Forelimb muscle (tissue), 1 donor: ENCODE results near the gene BEND6. TPM values are rescaled to one million over a fixed set of nuclear protein-coding genes. Genes with fewer than 3 reads are reported as not detected.
"Not testable (repeated sequence)": the region's sequence is repeated elsewhere in the genome, so short reads cannot be mapped to it uniquely, and the experiment has no call there.

ENCODE experiments used
- DNase-seq: peaks from one replicate; pipeline ENCODE4 v3.0.0-alpha.2; 2013; ENCODE audit warnings: low read depth
- polyA plus RNA-seq: library from polyadenylated mRNA; unstranded; fragments of 120-200 nt; gene quantifications from one replicate; pipeline ENCODE4 v1.2.1, GENCODE V29; 2013; ENCODE audit not compliant: insufficient read length

Gene BEND6
- polyA plus RNA-seq, 1 donor, result 0.77 TPM

GRCh38 chr6:57033228-57033627 lies 78.3 kb downstream of the BEND6 start:
- DNase-seq, result no peak

GRCh38 chr6:57035549-57035948 lies 80.6 kb downstream of the BEND6 start:
- DNase-seq, result no peak

- no peak for DNase-seq
Measured at GRCh38 chr6:57038906-57039305, 84.0 kb downstream of the BEND6 start.

GRCh38 chr6:57040011-57040410 lies 85.1 kb downstream of the BEND6 start:
- no peak for DNase-seq

GRCh38 chr6:57044061-57044460 lies 89.2 kb downstream of the BEND6 start:
- DNase-seq, result not testable (repeated sequence)

GRCh38 chr6:57044568-57044967 lies 89.7 kb downstream of the BEND6 start:
- no peak for DNase-seq

- DNase-seq, result peak; percentile 77
Measured at GRCh38 chr6:57046332-57047256, 91.7 kb downstream of the BEND6 start, which contains the start of gene KIAA1586. Gene KIAA1586, plus strand, starts transcription at chr6:57046693. Its CDS starts 63 bp downstream, at chr6:57046756.

- DNase-seq, result not testable (repeated sequence)
Measured at GRCh38 chr6:57047257-57047585, 92.3 kb downstream of the BEND6 start.

- DNase-seq, result not testable (repeated sequence)
Measured at GRCh38 chr6:57047859-57048258, 93.0 kb downstream of the BEND6 start.

GRCh38 chr6:57048577-57048976 lies 93.7 kb downstream of the BEND6 start:
- DNase-seq, result no peak

GRCh38 chr6:57063847-57064246 lies 108.9 kb downstream of the BEND6 start:
- DNase-seq, result no peak

- DNase-seq, result no peak
Measured at GRCh38 chr6:57064809-57065208, 109.9 kb downstream of the BEND6 start.

- DNase-seq, result no peak
Measured at GRCh38 chr6:57068061-57068460, 113.2 kb downstream of the BEND6 start.

GRCh38 chr6:57069228-57069627 lies 114.3 kb downstream of the BEND6 start:
- no peak for DNase-seq

- no peak for DNase-seq
Measured at GRCh38 chr6:57069920-57070331, 115.0 kb downstream of the BEND6 start.

GRCh38 chr6:57072108-57072507 lies 117.2 kb downstream of the BEND6 start:
- no peak for DNase-seq

- no peak for DNase-seq
Measured at GRCh38 chr6:57074383-57074782, 119.5 kb downstream of the BEND6 start.

GRCh38 chr6:57075092-57075491 lies 120.2 kb downstream of the BEND6 start:
- DNase-seq, result no peak

Other genes with a start within 250 kb of the BEND6 start
- 12.7 TPM for gene KIAA1586, start 91.6 kb downstream of the BEND6 start, polyA plus RNA-seq
- 23.8 TPM for gene ZNF451, start 135.1 kb downstream of the BEND6 start, polyA plus RNA-seq
- 11.0 TPM for gene BAG2, start 217.2 kb downstream of the BEND6 start, polyA plus RNA-seq